ENCODE results near the gene MAP3K5. TPM values are rescaled to one million over a fixed set of nuclear protein-coding genes. Genes with fewer than 3 reads are reported as not detected.
"Not testable (repeated sequence)": the region's sequence is repeated elsewhere in the genome, so short reads cannot be mapped to it uniquely, and the experiment has no call there.

Gene MAP3K5
- total RNA-seq, 3 donors from 2014 or later (not counting 1 experiment from before 2014, with no cell fraction given), result 19.7 to 36.7 (median 35.4) TPM

GRCh38 chr6:136822046-136822375 is 29.7 kb upstream of the MAP3K5 start:
- DNase-seq (no peak), ATAC-seq (no peak)
- no peaks in the 10 kb centered on the region for H3K36me3 ChIP-seq (ENCODE audit: control insufficient read depth, insufficient read depth, low read length)
- no peaks in the 10 kb centered on the region for H3K27me3 ChIP-seq (ENCODE audit: control insufficient read depth, insufficient read depth, low read length)
- H3K4me3 ChIP-seq (ENCODE audit: low read length), result peak overlapping the region; percentile 49
- H3K9me3 Mint-ChIP-seq, result no peaks in the 10 kb centered on the region
- H3K27ac ChIP-seq (ENCODE audit: low read length), result peak overlapping the region; percentile 43
- no peak for TF ChIP-seq CTCF (IDR thresholded peaks at IDR 0.05)
- intact Hi-C loops (cut with micrococcal nuclease), result loop anchor here (2.0 kb wide), 1 partner anchor 29 kb away; the partner anchor contains the start of gene MAP3K5
- H3K27me3 Mint-ChIP-seq (ENCODE audit: low read depth in 2 of 2), result peaks cover 10 to 17% of the 10 kb centered on the region in 2 donors
- peaks cover 11% of the 10 kb centered on the region for H3K4me1 ChIP-seq (ENCODE audit: control insufficient read depth, insufficient read depth, low read length)
- WGBS (ENCODE audit: insufficient coverage), result under 1% methylated on average over 11 of the region's 11 CpGs
- no peaks in the 10 kb centered on the region for H3K9me3 ChIP-seq (ENCODE audit: control insufficient read depth, insufficient read depth, low read length)
- peak overlapping the region; percentile 95 for H3K4me3 Mint-ChIP-seq
- H3K36me3 Mint-ChIP-seq, result no peaks in the 10 kb centered on the region
- peaks cover 20 to 23% of the 10 kb centered on the region in 2 donors for H3K4me1 Mint-ChIP-seq
- H3K27ac Mint-ChIP-seq, result peak overlapping the region; percentile 90 to 93

- WGBS (ENCODE audit: insufficient coverage), result 92% methylated on average over 2 of the region's 2 CpGs
- Mint-ChIP-seq H3K9me3 (no peaks in the 10 kb centered on the region), H3K27ac (no peak overlapping the region), H3K4me3 (no peak overlapping the region), H3K27me3 (ENCODE audit: low read depth in 2 of 2) (peaks cover 10 to 25% of the 10 kb centered on the region in 2 donors), H3K36me3 (no peaks in the 10 kb centered on the region), H3K4me1 (peaks cover 20 to 23% of the 10 kb centered on the region in 2 donors)
- Histone ChIP-seq H3K36me3 (ENCODE audit: control insufficient read depth, insufficient read depth, low read length) (no peaks in the 10 kb centered on the region), H3K27ac (ENCODE audit: low read length) (no peak overlapping the region), H3K4me3 (ENCODE audit: low read length) (no peak overlapping the region), H3K27me3 (ENCODE audit: control insufficient read depth, insufficient read depth, low read length) (no peaks in the 10 kb centered on the region), H3K9me3 (ENCODE audit: control insufficient read depth, insufficient read depth, low read length) (no peaks in the 10 kb centered on the region), H3K4me1 (ENCODE audit: control insufficient read depth, insufficient read depth, low read length) (peaks cover 11% of the 10 kb centered on the region)
- DNase-seq (no peak), ATAC-seq (no peak)
- intact Hi-C loops (cut with micrococcal nuclease), result no loop called here
- TF ChIP-seq CTCF (IDR thresholded peaks at IDR 0.05), result no peak
Observed at GRCh38 chr6:136820561-136820960, 28.3 kb upstream of the MAP3K5 start.

- Histone ChIP-seq H3K9me3 (ENCODE audit: control insufficient read depth, insufficient read depth, low read length) (no peaks in the 10 kb centered on the region), H3K27me3 (ENCODE audit: control insufficient read depth, insufficient read depth, low read length) (no peaks in the 10 kb centered on the region), H3K4me3 (ENCODE audit: low read length) (no peak overlapping the region), H3K4me1 (ENCODE audit: control insufficient read depth, insufficient read depth, low read length) (no peaks in the 10 kb centered on the region), H3K27ac (ENCODE audit: low read length) (no peak overlapping the region), H3K36me3 (ENCODE audit: control insufficient read depth, insufficient read depth, low read length) (no peaks in the 10 kb centered on the region)
- no peak for DNase-seq
- Mint-ChIP-seq H3K4me3 (no peak overlapping the region), H3K36me3 (no peaks in the 10 kb centered on the region), H3K27me3 (ENCODE audit: low read depth in 2 of 2) (peaks cover 10 to 25% of the 10 kb centered on the region in 2 donors), H3K27ac (no peak overlapping the region), H3K4me1 (peaks cover 0 to 4% of the 10 kb centered on the region in 2 donors), H3K9me3 (no peaks in the 10 kb centered on the region)
- intact Hi-C loops (cut with micrococcal nuclease), result no loop called here
- TF ChIP-seq CTCF (IDR thresholded peaks at IDR 0.05), result no peak
- 83% methylated on average over 2 of the region's 2 CpGs for WGBS (ENCODE audit: insufficient coverage)
- no peak for ATAC-seq
Observed at GRCh38 chr6:136816656-136817055, 24.4 kb upstream of the MAP3K5 start.

GRCh38 chr6:136815608-136816007 is 23.3 kb upstream of the MAP3K5 start:
- H3K27me3 Mint-ChIP-seq (ENCODE audit: low read depth in 2 of 2), result peaks cover 10 to 25% of the 10 kb centered on the region in 2 donors
- H3K27ac Mint-ChIP-seq; H3K27me3 ChIP-seq (ENCODE audit: control insufficient read depth, insufficient read depth, low read length); H3K4me3 ChIP-seq (ENCODE audit: low read length); DNase-seq; H3K9me3 ChIP-seq (ENCODE audit: control insufficient read depth, insufficient read depth, low read length); H3K27ac ChIP-seq (ENCODE audit: low read length); H3K4me3 Mint-ChIP-seq; H3K36me3 ChIP-seq (ENCODE audit: control insufficient read depth, insufficient read depth, low read length); H3K4me1 ChIP-seq (ENCODE audit: control insufficient read depth, insufficient read depth, low read length); H3K36me3 Mint-ChIP-seq; H3K9me3 Mint-ChIP-seq; intact Hi-C loops (cut with micrococcal nuclease); H3K4me1 Mint-ChIP-seq; ATAC-seq: not testable (repeated sequence)
- no CpG with 5 or more reads among the region's 1 CpG for WGBS (ENCODE audit: insufficient coverage)

Data from natural killer cell (primary cell).